NCI-H128 (cell line): ENCODE measurements around the gene RASA3.
"Not testable (repeated sequence)": the region's sequence is repeated elsewhere in the genome, so short reads cannot be mapped to it uniquely, and the experiment has no call there.

ENCODE experiments used
- DNase-seq: peaks from one replicate; lab custom pipeline; 2025; ENCODE audit not compliant: unreplicated experiment; lab: John Stamatoyannopoulos, UW

The RASA3 gene

DNA sequence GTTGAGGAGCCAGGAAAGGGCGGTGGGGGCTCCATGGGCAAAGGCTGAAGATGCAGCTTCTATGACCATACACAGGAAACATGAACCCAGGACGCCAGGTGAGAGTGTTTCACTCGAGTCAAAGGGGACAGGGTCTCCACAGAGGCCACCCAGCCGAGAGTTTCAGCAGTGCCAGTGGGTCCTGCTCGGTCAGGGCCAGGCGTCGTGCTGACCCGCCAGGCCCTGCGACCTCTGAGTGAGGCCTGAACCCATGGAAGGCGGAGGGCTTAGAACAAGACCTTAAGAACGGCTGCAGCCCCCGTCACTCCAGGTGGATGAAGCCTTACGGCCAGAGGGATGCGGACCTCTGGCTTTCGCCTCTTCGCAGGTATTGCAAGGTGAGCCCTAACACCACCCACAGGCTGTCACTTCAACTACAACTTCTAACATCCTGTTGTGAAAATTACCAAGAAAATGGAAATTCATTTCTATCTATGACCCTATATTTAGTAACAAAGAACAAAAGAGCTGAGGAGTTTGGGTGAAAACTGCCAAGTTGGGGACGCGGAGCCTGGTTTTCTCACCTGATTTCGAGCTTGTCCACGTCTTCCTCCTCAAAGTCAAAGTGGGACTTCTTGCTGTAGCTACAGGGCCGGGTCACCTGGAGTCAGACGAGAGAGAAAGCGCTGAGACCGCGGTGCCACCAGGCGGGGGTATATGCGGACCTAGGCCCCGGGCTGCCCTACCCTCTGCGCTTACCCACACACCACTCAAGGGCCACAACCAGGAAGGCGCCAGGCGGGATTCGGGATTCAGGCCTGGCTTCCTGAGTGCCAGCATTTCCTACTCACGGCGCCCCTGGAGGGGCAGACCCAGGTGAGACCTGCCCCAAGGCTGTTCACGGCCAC lies 108.5 kb downstream of the RASA3 start:
- no peak for DNase-seq

DNA sequence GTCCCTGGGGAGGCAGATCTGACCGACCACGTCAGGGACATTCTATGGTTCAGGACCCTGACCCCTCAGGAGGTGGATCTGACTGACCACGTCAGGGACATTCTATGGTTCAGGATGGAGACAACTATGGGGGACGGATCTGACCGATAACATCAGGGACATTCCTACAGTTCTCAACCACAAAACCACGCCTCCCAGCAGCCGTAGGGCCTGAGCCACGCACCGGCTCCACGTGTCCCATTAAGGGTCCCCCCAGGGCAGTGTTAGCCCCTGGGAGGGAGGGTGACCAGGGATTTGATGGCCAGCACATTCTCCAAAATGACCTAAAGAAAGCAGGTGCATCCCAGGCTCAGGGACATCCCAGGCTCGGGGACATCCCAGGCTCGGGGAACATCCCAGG lies 109.5 kb downstream of the RASA3 start:
- DNase-seq: no peak

DNA sequence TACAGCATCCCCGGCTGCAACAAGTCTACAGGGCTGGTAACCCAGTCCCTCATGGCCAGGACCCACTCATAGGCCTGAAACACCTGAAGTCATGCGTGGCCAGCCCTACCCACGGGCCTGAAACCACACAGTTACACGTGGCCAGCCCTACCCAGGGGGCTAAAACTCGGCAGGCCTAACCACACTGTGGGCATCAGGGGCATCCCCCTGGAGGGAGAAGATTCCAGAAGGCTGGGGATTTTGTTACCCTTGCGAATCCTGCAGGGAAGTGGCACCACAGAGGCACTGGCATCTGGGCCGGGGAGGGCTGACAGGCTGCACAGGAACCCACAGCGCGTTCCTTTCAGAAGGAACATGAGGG lies 110.1 kb downstream of the RASA3 start:
- no peak for DNase-seq

GRCh38 chr13:114021464-114022308 lies 110.7 kb downstream of the RASA3 start:
- DNase-seq: no peak

DNA sequence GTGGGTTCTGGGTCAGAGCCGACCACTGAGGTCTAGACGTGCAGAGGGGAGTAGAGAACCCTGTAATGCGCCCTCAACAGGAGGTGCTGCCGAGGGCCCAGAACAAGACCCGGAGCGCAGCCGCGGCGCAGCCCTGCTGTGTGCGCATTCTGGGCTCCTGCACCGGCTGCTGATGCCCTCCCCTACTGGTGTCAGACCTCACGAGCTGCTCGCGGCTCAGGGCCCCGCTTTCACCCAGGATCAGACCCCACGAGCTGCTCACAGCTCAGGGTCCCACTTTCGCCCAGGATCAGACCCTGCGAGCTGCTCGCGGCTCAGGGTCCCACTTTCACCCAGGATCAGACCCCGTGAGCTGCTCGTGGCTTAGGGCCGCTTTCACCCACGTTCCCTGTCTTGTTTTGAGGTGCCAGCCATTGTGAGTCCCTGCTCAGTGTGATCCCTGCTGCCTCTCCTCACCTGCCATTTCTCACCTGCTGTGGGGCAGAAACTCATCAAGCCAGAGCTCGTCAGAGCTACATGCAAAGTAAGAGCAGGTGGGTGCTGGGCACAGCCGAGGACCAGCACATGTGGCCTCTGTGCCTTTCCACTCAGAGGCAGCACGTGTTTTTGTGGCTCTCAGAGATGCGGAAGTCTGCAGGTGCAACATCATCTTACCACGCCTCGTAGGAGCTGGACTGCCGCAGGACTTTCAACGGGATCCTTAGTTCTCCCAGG lies 111.5 kb downstream of the RASA3 start:
- DNase-seq: no peak

GRCh38 chr13:114020134-114020533 lies 112.3 kb downstream of the RASA3 start:
- DNase-seq: not testable (repeated sequence)

DNA sequence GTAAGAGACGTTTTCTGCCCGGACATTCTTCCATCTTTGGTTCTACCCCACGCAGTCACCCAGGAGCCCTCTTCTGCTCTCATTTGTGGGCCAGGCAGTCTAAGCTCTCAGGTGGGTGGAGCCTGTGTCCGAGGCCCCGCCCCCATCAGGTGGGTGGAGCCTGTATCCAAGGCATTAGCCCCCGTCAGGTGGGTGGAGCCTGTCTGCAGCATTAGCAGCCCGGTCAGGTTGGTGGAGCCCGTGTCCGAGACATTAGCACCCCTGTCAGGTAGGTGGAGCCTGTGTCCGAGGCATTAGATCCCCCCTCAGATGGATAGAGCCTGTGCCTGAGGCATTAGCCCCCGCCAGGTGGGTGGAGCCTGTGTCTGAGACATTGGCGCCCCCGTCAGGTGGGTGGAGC lies 113.1 kb downstream of the RASA3 start:
- no peak for DNase-seq

GRCh38 chr13:114018461-114019055 lies 113.9 kb downstream of the RASA3 start:
- DNase-seq: no peak

- no peak for DNase-seq
Measured at GRCh38 chr13:114017966-114018365, 114.5 kb downstream of the RASA3 start.

- DNase-seq: no peak
Measured at GRCh38 chr13:114017028-114017630, 115.3 kb downstream of the RASA3 start.

DNA sequence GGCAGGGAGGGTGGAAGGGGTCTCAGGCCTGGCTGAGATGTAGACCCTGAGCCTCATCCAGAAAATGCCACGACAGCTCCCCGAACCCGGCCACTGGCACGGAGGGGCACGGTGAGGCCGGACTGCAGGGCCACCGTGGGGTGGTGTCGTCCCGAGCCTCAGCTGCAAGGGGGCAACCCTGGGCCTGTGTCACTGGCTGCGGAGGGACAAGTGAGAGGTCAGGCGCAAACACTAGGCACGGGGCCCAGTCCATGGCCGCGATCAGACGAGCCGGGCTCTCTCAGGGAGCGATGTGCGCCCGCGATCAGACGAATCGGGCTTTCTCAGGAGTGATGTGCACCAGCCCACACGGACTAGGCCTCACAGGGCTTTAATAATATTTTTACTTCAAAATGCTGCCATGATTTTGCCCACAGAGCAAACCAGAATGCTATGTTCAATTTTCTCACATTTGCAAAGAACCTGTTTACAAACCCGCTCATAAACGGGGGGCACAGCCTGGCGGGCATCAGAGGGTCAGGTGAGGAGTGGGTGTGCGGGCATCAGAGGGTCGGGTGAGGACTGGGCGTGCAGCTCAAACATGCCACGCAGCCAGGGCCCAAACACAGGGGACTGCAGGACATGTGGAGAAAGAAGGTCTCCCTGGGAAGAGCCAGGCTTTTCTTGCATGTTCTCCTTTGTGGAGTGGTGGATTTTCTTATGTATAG lies 115.9 kb downstream of the RASA3 start:
- no peak for DNase-seq

- no peak for DNase-seq
Measured at GRCh38 chr13:114015969-114016295, 116.5 kb downstream of the RASA3 start.

DNA sequence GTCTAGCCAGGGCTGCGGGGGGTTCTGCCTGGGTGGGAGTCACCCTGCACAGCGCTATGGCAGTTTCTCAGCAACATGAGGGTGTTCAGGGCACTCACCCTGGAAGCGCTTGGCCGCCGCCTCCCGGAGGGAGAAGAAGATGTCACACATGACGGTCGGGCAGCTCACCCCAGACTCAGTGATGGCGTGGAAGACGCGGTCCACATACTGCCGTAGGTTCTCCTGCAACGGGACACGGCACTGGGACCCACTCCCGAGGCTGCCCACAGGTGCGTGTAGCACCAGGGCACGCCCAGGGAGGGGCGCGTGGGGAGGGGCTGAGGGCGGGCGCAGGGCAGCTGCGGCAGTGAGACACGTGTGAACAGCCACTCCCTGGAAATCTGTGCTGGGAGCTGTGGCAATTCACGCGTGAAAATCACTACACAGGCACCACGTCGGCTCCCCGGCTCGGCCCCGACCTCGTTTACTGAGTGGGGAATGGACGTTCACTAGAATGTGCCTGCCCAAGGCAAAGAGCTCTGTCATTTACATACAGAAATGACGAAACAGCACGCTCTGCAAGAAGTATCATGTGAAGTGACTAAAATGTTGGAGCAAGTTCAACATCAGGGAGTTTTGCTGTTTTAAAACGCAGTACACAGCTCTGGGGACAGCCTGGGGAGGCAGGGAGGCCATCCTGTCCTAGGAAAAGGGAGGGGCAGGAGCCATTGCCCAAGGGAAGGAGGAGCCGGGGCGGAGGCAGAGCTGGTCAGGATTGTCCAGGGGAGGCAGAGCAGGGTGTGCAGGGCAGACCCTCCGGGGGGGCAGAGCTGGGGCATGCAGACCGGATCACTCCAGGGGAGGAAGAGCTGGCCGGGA lies 117.1 kb downstream of the RASA3 start:
- no peak for DNase-seq

DNA sequence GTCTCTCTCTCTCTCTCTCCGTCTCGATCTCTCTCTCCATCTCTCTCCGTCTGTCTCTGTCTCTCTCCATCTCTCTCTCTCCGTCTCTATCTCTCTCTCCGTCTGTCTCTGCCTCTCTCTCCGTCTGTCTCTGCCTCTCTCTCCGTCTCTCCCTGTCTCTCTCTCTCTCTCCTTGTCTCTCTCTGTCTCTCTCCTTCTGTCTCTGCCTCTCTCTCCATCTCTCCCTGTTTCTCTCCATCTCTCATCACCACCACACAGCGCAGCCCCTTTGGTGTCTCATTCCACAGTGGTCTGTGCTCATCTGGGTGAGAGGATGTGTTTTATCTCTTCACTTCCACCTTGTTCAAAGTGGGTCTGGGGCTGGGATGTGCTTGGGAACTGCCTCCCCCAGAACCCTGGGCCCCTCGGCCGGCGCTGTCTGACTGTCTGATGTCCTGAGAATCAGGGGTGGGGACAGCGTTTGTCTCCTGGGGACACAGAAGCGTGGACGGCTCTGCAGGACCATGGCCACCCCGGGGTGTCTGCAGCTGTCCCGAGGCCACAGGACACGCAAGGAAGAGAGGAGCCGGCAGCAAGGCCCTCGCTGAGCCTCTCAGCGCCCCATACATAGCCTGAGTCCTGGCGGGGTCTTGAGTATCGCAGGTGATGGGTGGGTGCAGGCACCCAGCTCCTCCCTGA lies 118.3 kb downstream of the RASA3 start:
- DNase-seq: no peak

- DNase-seq: no peak
Measured at GRCh38 chr13:114013336-114013735, 119.1 kb downstream of the RASA3 start.

DNA sequence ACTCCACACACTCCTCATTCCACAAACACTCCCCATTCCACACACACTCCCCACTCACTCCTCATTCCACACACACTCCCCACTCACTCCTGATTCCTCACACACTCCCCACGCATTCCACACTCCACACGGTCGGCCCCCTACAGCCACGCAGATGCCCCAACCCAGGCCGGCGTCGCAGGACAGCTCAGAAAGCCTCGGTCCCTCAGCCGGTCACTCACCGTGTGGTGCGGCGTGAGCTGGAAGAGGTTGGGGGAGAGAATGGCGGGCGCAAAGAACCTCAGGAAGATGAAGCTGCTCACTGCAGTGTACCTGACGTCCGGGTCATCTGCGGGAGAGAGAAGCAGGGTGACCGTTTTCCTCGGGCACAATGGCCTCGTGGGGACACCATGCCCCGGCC lies 119.5 kb downstream of the RASA3 start:
- no peak for DNase-seq

DNA sequence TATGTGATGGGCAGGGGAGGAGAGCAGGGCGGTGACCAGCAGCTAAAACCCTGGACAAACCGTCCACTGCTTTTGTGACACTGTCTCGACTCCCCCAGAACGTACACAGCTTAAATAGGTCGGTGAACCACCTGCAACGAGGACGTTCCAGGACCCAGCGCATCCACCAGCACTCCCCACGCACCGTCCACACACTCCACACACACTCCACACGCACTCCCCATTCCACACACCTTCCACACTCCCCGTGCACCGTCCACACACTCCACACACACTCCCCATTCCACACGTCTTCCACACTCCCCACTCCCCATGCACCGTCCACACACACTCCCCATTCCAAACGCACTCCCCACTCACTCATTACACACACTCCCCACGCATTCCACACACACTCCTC lies 120.3 kb downstream of the RASA3 start:
- no peak for DNase-seq

DNA sequence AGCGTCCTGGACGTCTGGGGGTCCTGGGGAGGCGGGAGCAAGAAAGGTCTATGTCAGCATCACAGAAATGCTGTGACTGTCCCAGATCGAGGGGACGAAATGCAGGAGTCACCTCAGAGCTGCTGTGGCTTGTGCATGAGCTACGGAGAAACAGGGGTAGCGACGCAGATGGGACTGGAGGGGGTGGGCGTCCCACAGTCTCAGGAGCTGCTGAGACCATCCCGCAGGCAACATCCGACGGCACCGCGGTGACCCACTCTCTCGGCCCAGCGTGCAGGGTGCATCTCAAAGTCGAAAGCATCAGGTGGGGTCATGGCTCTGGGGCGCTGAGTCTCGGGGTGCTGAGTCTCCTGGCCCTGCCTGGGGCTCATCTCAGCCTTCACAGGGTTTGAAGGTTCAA lies 121.2 kb downstream of the RASA3 start:
- DNase-seq: no peak
